GM03348 (cell line): ENCODE measurements around the gene KIFC3.
A peak's percentile ranks its signal among the peaks of the same experiment; 100 is the strongest.

Source experiments
- DNase-seq: peaks from one replicate; pipeline ENCODE4 v3.0.0; 2012; ENCODE audit warnings: low spot score

The KIFC3 gene

GRCh38 chr16:57765160-57765728 lies 37.0 kb downstream of the KIFC3 start:
- DNase-seq, result no peak

- peak; percentile 88 for DNase-seq
These were observed 37.7 kb downstream of the KIFC3 start for GRCh38 chr16:57764341-57765159.

- DNase-seq, result no peak
These were observed 38.3 kb downstream of the KIFC3 start for GRCh38 chr16:57764006-57764340.

GRCh38 chr16:57763285-57764005 lies 38.8 kb downstream of the KIFC3 start:
- DNase-seq, result no peak

GRCh38 chr16:57762365-57763040 lies 39.8 kb downstream of the KIFC3 start:
- no peak for DNase-seq

- no peak for DNase-seq
These were observed 40.3 kb downstream of the KIFC3 start for GRCh38 chr16:57761957-57762356.

- no peak for DNase-seq
These were observed 41.0 kb downstream of the KIFC3 start for GRCh38 chr16:57761301-57761700.

GRCh38 chr16:57760357-57761160 lies 41.7 kb downstream of the KIFC3 start:
- no peak for DNase-seq

GRCh38 chr16:57759541-57760356 lies 42.5 kb downstream of the KIFC3 start:
- DNase-seq, result no peak

- DNase-seq, result no peak
These were observed 43.2 kb downstream of the KIFC3 start for GRCh38 chr16:57759131-57759530.

GRCh38 chr16:57758331-57759117 lies 43.8 kb downstream of the KIFC3 start:
- DNase-seq, result no peak

GRCh38 chr16:57757883-57758282 lies 44.4 kb downstream of the KIFC3 start:
- no peak for DNase-seq

GRCh38 chr16:57757326-57757786 lies 44.9 kb downstream of the KIFC3 start:
- DNase-seq, result peak; percentile 97

GRCh38 chr16:57756424-57757325 lies 45.6 kb downstream of the KIFC3 start:
- DNase-seq, result no peak

- no peak for DNase-seq
These were observed 46.4 kb downstream of the KIFC3 start for GRCh38 chr16:57755726-57756423.

- no peak for DNase-seq
These were observed 47.1 kb downstream of the KIFC3 start for GRCh38 chr16:57755061-57755684.

- DNase-seq, result no peak
These were observed 47.8 kb downstream of the KIFC3 start for GRCh38 chr16:57754354-57755060.
